ENCODE results near the gene COX7A2.
A peak's percentile ranks its signal among the peaks of the same experiment; 100 is the strongest.

COX7A2 gene

GRCh38 chr6:75278474-75279077, 35.0 kb upstream of the COX7A2 start:
- no peak for TF ChIP-seq CTCF (IDR thresholded peaks at IDR 0.05; ENCODE audit: low read depth, low read length)
- peaks cover 8% of the 10 kb centered on the region for H3K36me3 ChIP-seq
- no peaks in the 10 kb centered on the region for H3K9me3 ChIP-seq (ENCODE audit: severe bottlenecking)
- H3K27ac ChIP-seq, result no peak overlapping the region
- no peaks in the 10 kb centered on the region for H3K27me3 ChIP-seq (ENCODE audit: insufficient read depth, low read depth, severe bottlenecking)
- no peak overlapping the region for H3K4me3 ChIP-seq (ENCODE audit: low read depth, low read length)
- no peak for DNase-seq

- no peaks in the 10 kb centered on the region for H3K27me3 ChIP-seq (ENCODE audit: insufficient read depth, low read depth, severe bottlenecking)
- H3K9me3 ChIP-seq (ENCODE audit: severe bottlenecking), result no peaks in the 10 kb centered on the region
- TF ChIP-seq CTCF (IDR thresholded peaks at IDR 0.05; ENCODE audit: low read depth, low read length), result no peak
- DNase-seq, result no peak
- no peak overlapping the region for H3K27ac ChIP-seq
- H3K36me3 ChIP-seq, result peaks cover 34% of the 10 kb centered on the region
- no peak overlapping the region for H3K4me3 ChIP-seq (ENCODE audit: low read depth, low read length)
These were observed 31.5 kb upstream of the COX7A2 start for GRCh38 chr6:75275067-75275466.

GRCh38 chr6:75273009-75273408, 29.4 kb upstream of the COX7A2 start:
- H3K36me3 ChIP-seq, result peaks cover 35% of the 10 kb centered on the region
- H3K27ac ChIP-seq, result no peak overlapping the region; the same call in 1 of the 2 replicates
- no peak overlapping the region for H3K4me3 ChIP-seq (ENCODE audit: low read depth, low read length)
- no peaks in the 10 kb centered on the region for H3K27me3 ChIP-seq (ENCODE audit: insufficient read depth, low read depth, severe bottlenecking)
- no peak for TF ChIP-seq CTCF (IDR thresholded peaks at IDR 0.05; ENCODE audit: low read depth, low read length)
- no peaks in the 10 kb centered on the region for H3K9me3 ChIP-seq (ENCODE audit: severe bottlenecking)
- no peak for DNase-seq

GRCh38 chr6:75272145-75272840, 28.7 kb upstream of the COX7A2 start:
- peak; percentile 40 for DNase-seq
- Histone ChIP-seq H3K4me3 (ENCODE audit: low read depth, low read length) (no peak overlapping the region), H3K27me3 (ENCODE audit: insufficient read depth, low read depth, severe bottlenecking) (no peaks in the 10 kb centered on the region), H3K9me3 (ENCODE audit: severe bottlenecking) (no peaks in the 10 kb centered on the region), H3K27ac (peak overlapping the region; percentile 43), H3K36me3 (peaks cover 35% of the 10 kb centered on the region)
- no peak for TF ChIP-seq CTCF (IDR thresholded peaks at IDR 0.05; ENCODE audit: low read depth, low read length)

- Histone ChIP-seq H3K4me3 (ENCODE audit: low read depth, low read length) (no peak overlapping the region), H3K27me3 (ENCODE audit: insufficient read depth, low read depth, severe bottlenecking) (no peaks in the 10 kb centered on the region), H3K27ac (no peak overlapping the region), H3K36me3 (peaks cover 35% of the 10 kb centered on the region), H3K9me3 (ENCODE audit: severe bottlenecking) (no peaks in the 10 kb centered on the region)
- TF ChIP-seq CTCF (IDR thresholded peaks at IDR 0.05; ENCODE audit: low read depth, low read length), result no peak
- DNase-seq, result no peak
These were observed 25.4 kb upstream of the COX7A2 start for GRCh38 chr6:75268988-75269354.
